ENCODE results near the gene ZNF814. TPM values are rescaled to one million over a fixed set of nuclear protein-coding genes. Genes with fewer than 3 reads are reported as not detected.
"Not testable (repeated sequence)": the region's sequence is repeated elsewhere in the genome, so short reads cannot be mapped to it uniquely, and the experiment has no call there.

Gene ZNF814
- total RNA-seq, 4 donors from 2014 or later = 5.8 to 9.4 (median 7.5) TPM

DNA sequence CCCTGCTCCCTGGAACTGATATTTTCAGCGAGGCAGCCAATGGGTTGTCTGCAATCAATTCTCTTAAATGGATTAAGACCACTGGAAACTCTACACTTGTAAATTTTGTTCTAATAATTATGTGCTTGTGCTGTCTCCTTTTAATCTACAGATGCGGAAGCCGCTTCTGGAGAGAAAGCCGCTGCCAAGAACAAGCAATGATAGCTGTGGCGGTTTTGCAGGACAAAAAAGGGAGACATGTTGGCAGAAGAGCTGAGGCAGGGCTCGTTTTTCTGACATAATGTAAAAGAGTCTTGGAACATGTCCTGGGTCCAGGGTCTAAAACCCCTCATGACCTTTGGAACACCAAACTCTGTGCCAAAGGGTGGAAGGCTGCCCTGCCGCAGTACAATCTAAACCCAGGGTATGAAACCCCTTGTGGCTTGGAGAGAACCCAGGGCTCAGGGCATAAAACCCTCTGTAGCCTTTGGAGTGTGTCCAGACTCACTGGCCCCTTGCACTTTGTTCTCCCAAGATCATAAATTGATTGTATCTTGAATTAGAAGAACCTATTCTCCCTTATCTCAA is 14.9 kb upstream of the ZNF814 start:
- Histone ChIP-seq H3K4me1 (peaks cover 0 to 7% (median 0%) of the 10 kb centered on the region in 4 donors), H3K36me3 (peaks cover 9 to 29% (median 19%) of the 10 kb centered on the region in 4 donors), H3K27me3 (no peaks in the 10 kb centered on the region), H3K27ac (replicated peaks in 1 of 4) (no peak overlapping the region), H3K9me3 (peaks cover 0 to 30% (median 16%) of the 10 kb centered on the region in 4 donors), H3K4me3 (no peak overlapping the region)
- no peak for DNase-seq (ENCODE audit: extremely low spot score)
- intact Hi-C loops (cut with DNase I) = no loop called here
- no peak for TF ChIP-seq CTCF (IDR thresholded peaks at IDR 0.05)
- TF ChIP-seq POLR2A (IDR thresholded peaks at IDR 0.05; ENCODE audit: low read depth) = no peak
- no peak for TF ChIP-seq POLR2AphosphoS5 (IDR thresholded peaks at IDR 0.05)
- no peak for TF ChIP-seq EP300 (IDR thresholded peaks at IDR 0.05)
- 75% methylated on average over 7 of the region's 7 CpGs for WGBS

GRCh38 chr19:57900311-57900710 is 11.5 kb upstream of the ZNF814 start:
- Histone ChIP-seq H3K27me3 (no peaks in the 10 kb centered on the region), H3K27ac (replicated peaks in 1 of 4) (no peak overlapping the region), H3K4me3 (no peak overlapping the region), H3K36me3 (peaks cover 0 to 9% (median 5%) of the 10 kb centered on the region in 4 donors), H3K9me3 (peaks cover 0 to 15% (median 6%) of the 10 kb centered on the region in 4 donors), H3K4me1 (peaks cover 0 to 7% (median 0%) of the 10 kb centered on the region in 4 donors)
- 49% methylated on average over 5 of the region's 5 CpGs for WGBS
- intact Hi-C loops (cut with DNase I) = no loop called here
- no peak for DNase-seq (ENCODE audit: extremely low spot score)
- TF ChIP-seq CTCF (IDR thresholded peaks at IDR 0.05) (no peak), EP300 (IDR thresholded peaks at IDR 0.05) (no peak), POLR2AphosphoS5 (IDR thresholded peaks at IDR 0.05) (no peak), POLR2A (IDR thresholded peaks at IDR 0.05; ENCODE audit: low read depth) (no peak)

DNA sequence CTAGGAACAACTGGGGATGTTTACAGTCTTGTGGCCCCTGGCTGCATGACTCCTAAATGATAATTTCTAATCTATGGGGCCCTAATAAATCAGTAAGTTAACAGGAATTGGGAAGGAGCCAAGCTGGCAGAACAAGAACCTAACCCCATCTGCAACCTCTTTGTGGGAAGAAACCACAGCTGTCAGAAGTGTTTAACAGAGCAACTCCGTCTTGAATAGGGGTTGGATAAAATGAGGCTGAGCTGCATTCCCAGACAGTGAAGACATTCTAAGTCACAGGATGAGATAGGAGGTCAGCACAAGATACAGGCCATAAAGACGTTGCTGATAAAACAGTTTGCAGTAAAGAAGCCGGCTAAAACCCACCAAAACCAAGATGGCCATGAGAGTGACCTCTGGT is 1.9 kb upstream of the ZNF814 start:
- H3K4me3 ChIP-seq; H3K36me3 ChIP-seq; intact Hi-C loops (cut with DNase I); DNase-seq (ENCODE audit: extremely low spot score); H3K27me3 ChIP-seq; H3K27ac ChIP-seq (replicated peaks in 1 of 4): not testable (repeated sequence)
- Histone ChIP-seq H3K9me3 (peaks cover 0 to 11% (median 4%) of the 10 kb centered on the region in 4 donors), H3K4me1 (peaks cover 0 to 22% (median 17%) of the 10 kb centered on the region in 4 donors)
- 66% methylated on average over 3 of the region's 3 CpGs for WGBS

- no peak for DNase-seq (ENCODE audit: extremely low spot score)
- Histone ChIP-seq H3K9me3 (peaks cover 0 to 19% (median 4%) of the 10 kb centered on the region in 4 donors), H3K27me3 (no peaks in the 10 kb centered on the region), H3K4me3 (peak overlapping the region; percentile 57 to 85 (median 74)), H3K36me3 (peaks cover 0 to 26% (median 9%) of the 10 kb centered on the region in 4 donors), H3K27ac (replicated peaks in 1 of 4) (peak overlapping the region; percentile 74 to 84 (median 78)), H3K4me1 (peaks cover 0 to 22% (median 17%) of the 10 kb centered on the region in 4 donors)
- 6% methylated on average over 8 of the region's 8 CpGs for WGBS
- no peak for TF ChIP-seq EP300 (IDR thresholded peaks at IDR 0.05)
- no peak for TF ChIP-seq CTCF (IDR thresholded peaks at IDR 0.05)
- TF ChIP-seq POLR2A (IDR thresholded peaks at IDR 0.05; ENCODE audit: low read depth) = no peak
- TF ChIP-seq POLR2AphosphoS5 (IDR thresholded peaks at IDR 0.05) = no peak
- intact Hi-C loops (cut with DNase I) = no loop called here
Observed at GRCh38 chr19:57888107-57888559, 704 bp downstream of the ZNF814 start.

GRCh38 chr19:57887195-57887941 is 1.5 kb downstream of the ZNF814 start:
- H3K27ac ChIP-seq (replicated peaks in 1 of 4) = no peak overlapping the region
- H3K9me3 ChIP-seq = peaks cover 0 to 19% (median 4%) of the 10 kb centered on the region in 4 donors
- intact Hi-C loops (cut with DNase I) = no loop called here
- DNase-seq (ENCODE audit: extremely low spot score) = no peak
- no peaks in the 10 kb centered on the region for H3K27me3 ChIP-seq
- H3K36me3 ChIP-seq = peaks cover 0 to 29% (median 11%) of the 10 kb centered on the region in 4 donors
- 32% methylated on average over 6 of the region's 6 CpGs for WGBS
- peak overlapping the region; percentile 57 to 85 (median 74) for H3K4me3 ChIP-seq
- H3K4me1 ChIP-seq = peaks cover 0 to 22% (median 17%) of the 10 kb centered on the region in 4 donors
- no peak for TF ChIP-seq POLR2A (IDR thresholded peaks at IDR 0.05; ENCODE audit: low read depth)
- no peak for TF ChIP-seq EP300 (IDR thresholded peaks at IDR 0.05)
- no peak for TF ChIP-seq POLR2AphosphoS5 (IDR thresholded peaks at IDR 0.05)
- TF ChIP-seq CTCF (IDR thresholded peaks at IDR 0.05) = no peak
